Esophagus muscularis mucosa (tissue), 4 donors: ENCODE measurements around the gene MICU1. TPM values are rescaled to one million over a fixed set of nuclear protein-coding genes. Genes with fewer than 3 reads are reported as not detected.

Experiments
- DNase-seq: peaks from one replicate; pipeline ENCODE4 v3.0.0-alpha.2; 2017; ENCODE audit errors: extremely low spot score
- H3K27ac ChIP-seq, 4 donors: fragments of 200-600 bp; sonication (generic); replicated peaks in 1 of 4; 1 replicate in 3 of 4; 2 replicates in 1 of 4; pipeline ENCODE4 v1.5.1; 2016 to 2019; ENCODE audit warnings: mild to moderate bottlenecking in 1 of 4
- H3K27me3 ChIP-seq, 4 donors: fragments of 200-600 bp; sonication (generic); one replicate each; pipeline versions ENCODE4 v1.5.1 to v1.6.0; 2016 to 2019
- H3K36me3 ChIP-seq, 4 donors: fragments of 200-600 bp; sonication (generic); one replicate each; pipeline ENCODE4 v1.5.1; 2016 to 2019
- H3K4me1 ChIP-seq, 4 donors: fragments of 200-600 bp; sonication (generic); one replicate each; pipeline ENCODE4 v1.5.1; 2016 to 2019
- H3K4me3 ChIP-seq, 4 donors: fragments of 200-600 bp; sonication (generic); 1 replicate in 2 of 4; 2 replicates in 2 of 4; pipeline ENCODE4 v1.5.1; 2016 to 2019; ENCODE audit warnings: mild to moderate bottlenecking in 4 of 4, moderate library complexity in 1 of 4
- H3K9me3 ChIP-seq, 4 donors: fragments of 200-600 bp; sonication (generic); 1 replicate in 3 of 4; 2 replicates in 1 of 4; pipeline ENCODE4 v1.5.1; 2016 to 2019
- CTCF ChIP-seq, 3 experiments: fragments of 200-600 bp in 2 of 3; fragments of 450-650 bp in 1 of 3; sonication (generic) in 2 of 3; IDR thresholded peaks; one replicate each; pipeline ENCODE4 v1.5.1; 2017 to 2019; ENCODE audit warnings: antibody characterized with exemption in 3 of 3, mild to moderate bottlenecking in 2 of 3, moderate library complexity in 1 of 3
- EP300 ChIP-seq: sonication (generic); formaldehyde crosslinking; IDR thresholded peaks from one replicate; pipeline ENCODE4 v1.6.1; 2017; ENCODE audit warnings: antibody characterized with exemption
- POLR2A ChIP-seq: fragments of 450-650 bp; IDR thresholded peaks from one replicate; pipeline ENCODE4 v1.6.1; 2017; ENCODE audit warnings: antibody characterized with exemption, moderate library complexity, mild to moderate bottlenecking, low read depth
- POLR2AphosphoS5 ChIP-seq, 2 donors: sonication (generic); formaldehyde crosslinking; IDR thresholded peaks; one replicate each; pipeline ENCODE4 v1.6.1; 2017; ENCODE audit warnings: antibody characterized with exemption in 2 of 2
- WGBS: methylation state at CpG from one replicate; pipeline ENCODE4 v1.1.5; 2018; 5-methylcytosine and 5-hydroxymethylcytosine counted together
- intact Hi-C: fragments of 100-400 bp; cut with DNase I; formaldehyde crosslinking; loops from one replicate; pipeline ENCODE4 v1.15.1; 2023
- total RNA-seq, 4 donors: library from RNA; depleted of rRNA; stranded (reverse); fragments of >200 nt; gene quantifications; one replicate each; pipeline versions ENCODE4 v1.1.0 to v1.2.1, GENCODE V29; 2016

Gene MICU1
- total RNA-seq, 4 donors from 2014 or later: 31.6 to 39.7 (median 35.0) TPM

GRCh38 chr10:72364239-72364777 lies 261.6 kb downstream of the MICU1 start:
- H3K9me3 ChIP-seq: no peaks in the 10 kb centered on the region
- peak overlapping the region; percentile 37 to 56 (median 48) for H3K27ac ChIP-seq
- TF ChIP-seq POLR2A (no peak), EP300 (no peak), CTCF (IDR thresholded peaks at IDR 0.05) (peak; percentile 94 to 95 (median 95)), POLR2AphosphoS5 (IDR thresholded peaks at IDR 0.05) (peak; percentile 77 to 86)
- H3K36me3 ChIP-seq: peaks cover 5 to 28% (median 26%) of the 10 kb centered on the region in 4 donors
- H3K4me3 ChIP-seq: peak overlapping the region; percentile 23 to 44 (median 29)
- DNase-seq: peak; percentile 95
- 9% methylated on average over 12 of the region's 12 CpGs for WGBS
- H3K27me3 ChIP-seq: no peaks in the 10 kb centered on the region
- intact Hi-C loops: loop anchor here (10.0 kb wide), 1 partner anchor 330 kb away; the partner anchor contains the start of gene MCU
- peaks cover 10 to 13% (median 11%) of the 10 kb centered on the region in 4 donors for H3K4me1 ChIP-seq

- no peaks in the 10 kb centered on the region for H3K27me3 ChIP-seq
- TF ChIP-seq CTCF (IDR thresholded peaks at IDR 0.05): no peak
- no peak for TF ChIP-seq EP300
- no peak for TF ChIP-seq POLR2A
- TF ChIP-seq POLR2AphosphoS5 (IDR thresholded peaks at IDR 0.05): no peak
- DNase-seq: no peak
- H3K36me3 ChIP-seq: peaks cover 0 to 10% (median 0%) of the 10 kb centered on the region in 4 donors
- no peak overlapping the region for H3K4me3 ChIP-seq
- intact Hi-C loops: no loop called here
- no peaks in the 10 kb centered on the region for H3K9me3 ChIP-seq
- WGBS: 70% methylated on average over 4 of the region's 4 CpGs
- no peak overlapping the region for H3K27ac ChIP-seq
- peaks cover 18 to 26% (median 24%) of the 10 kb centered on the region in 4 donors for H3K4me1 ChIP-seq
These were observed 268.9 kb downstream of the MICU1 start for GRCh38 chr10:72356987-72357386.

GRCh38 chr10:72356115-72356514 lies 269.8 kb downstream of the MICU1 start:
- no peaks in the 10 kb centered on the region for H3K27me3 ChIP-seq
- H3K36me3 ChIP-seq: peaks cover 0 to 17% (median 3%) of the 10 kb centered on the region in 4 donors
- DNase-seq: no peak
- H3K27ac ChIP-seq: no peak overlapping the region
- intact Hi-C loops: no loop called here
- no peak overlapping the region for H3K4me3 ChIP-seq
- H3K9me3 ChIP-seq: no peaks in the 10 kb centered on the region
- WGBS: 93% methylated on average over 6 of the region's 6 CpGs
- H3K4me1 ChIP-seq: peaks cover 26 to 34% (median 33%) of the 10 kb centered on the region in 4 donors
- TF ChIP-seq POLR2AphosphoS5 (IDR thresholded peaks at IDR 0.05) (no peak), EP300 (no peak), POLR2A (no peak), CTCF (IDR thresholded peaks at IDR 0.05) (no peak)

- intact Hi-C loops: no loop called here
- Histone ChIP-seq H3K4me1 (peaks cover 27 to 42% (median 38%) of the 10 kb centered on the region in 4 donors), H3K27ac (peak overlapping the region; percentile 92 to 98 (median 96)), H3K36me3 (peaks cover 0 to 25% (median 11%) of the 10 kb centered on the region in 4 donors), H3K27me3 (no peaks in the 10 kb centered on the region), H3K4me3 (peak overlapping the region; percentile 66 to 92 (median 77)), H3K9me3 (no peaks in the 10 kb centered on the region)
- no peak for TF ChIP-seq EP300
- no peak for TF ChIP-seq POLR2AphosphoS5 (IDR thresholded peaks at IDR 0.05)
- TF ChIP-seq POLR2A: no peak
- no peak for TF ChIP-seq CTCF (IDR thresholded peaks at IDR 0.05)
- no peak for DNase-seq
- 34% methylated on average over 7 of the region's 7 CpGs for WGBS
These were observed 270.7 kb downstream of the MICU1 start for GRCh38 chr10:72355214-72355555.
